Measurements from ENCODE around the gene AOC3. TPM values are rescaled to one million over a fixed set of nuclear protein-coding genes. Genes with fewer than 3 reads are reported as not detected.

The AOC3 gene
- total and polyA plus RNA-seq, 2 of the 13 experiments (the other 11 are each of a cell fraction or from before 2014, with no cell fraction given) = 8.7 to 51.7 TPM

DNA sequence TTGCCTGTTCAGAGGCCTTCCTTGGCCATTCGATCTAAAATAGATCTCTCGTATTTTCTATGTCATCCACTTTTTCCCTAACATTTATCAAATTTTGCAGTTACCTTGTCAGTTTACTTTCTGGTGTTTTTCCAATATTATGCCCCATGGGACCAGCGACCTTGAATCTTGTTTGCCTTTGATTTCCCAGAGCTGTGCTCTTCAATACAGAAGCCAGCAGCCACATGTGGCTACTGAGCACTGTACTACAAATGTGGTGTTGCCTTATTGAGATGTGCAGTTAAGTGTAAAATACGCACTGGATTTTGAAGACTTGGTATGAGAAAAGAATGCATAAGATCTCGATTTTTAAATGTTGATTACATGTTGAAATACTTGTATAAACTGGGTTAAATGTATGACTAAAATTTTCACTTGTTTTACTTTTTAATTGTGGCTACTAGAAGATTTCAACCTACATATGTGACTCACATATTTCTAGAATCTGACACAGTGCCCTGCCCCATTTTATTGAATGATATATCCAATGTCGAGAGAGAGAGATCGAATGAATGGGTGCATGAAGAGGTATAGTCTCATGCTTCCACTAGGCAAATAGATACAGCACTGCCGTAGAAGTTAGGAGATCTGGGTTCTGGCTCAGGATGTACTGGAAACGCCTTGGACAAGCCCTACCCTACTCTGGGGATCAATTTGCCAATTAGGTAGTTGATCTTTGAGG lies 18.6 kb upstream of the AOC3 start (continued):
- TF ChIP-seq, protein P1, sequence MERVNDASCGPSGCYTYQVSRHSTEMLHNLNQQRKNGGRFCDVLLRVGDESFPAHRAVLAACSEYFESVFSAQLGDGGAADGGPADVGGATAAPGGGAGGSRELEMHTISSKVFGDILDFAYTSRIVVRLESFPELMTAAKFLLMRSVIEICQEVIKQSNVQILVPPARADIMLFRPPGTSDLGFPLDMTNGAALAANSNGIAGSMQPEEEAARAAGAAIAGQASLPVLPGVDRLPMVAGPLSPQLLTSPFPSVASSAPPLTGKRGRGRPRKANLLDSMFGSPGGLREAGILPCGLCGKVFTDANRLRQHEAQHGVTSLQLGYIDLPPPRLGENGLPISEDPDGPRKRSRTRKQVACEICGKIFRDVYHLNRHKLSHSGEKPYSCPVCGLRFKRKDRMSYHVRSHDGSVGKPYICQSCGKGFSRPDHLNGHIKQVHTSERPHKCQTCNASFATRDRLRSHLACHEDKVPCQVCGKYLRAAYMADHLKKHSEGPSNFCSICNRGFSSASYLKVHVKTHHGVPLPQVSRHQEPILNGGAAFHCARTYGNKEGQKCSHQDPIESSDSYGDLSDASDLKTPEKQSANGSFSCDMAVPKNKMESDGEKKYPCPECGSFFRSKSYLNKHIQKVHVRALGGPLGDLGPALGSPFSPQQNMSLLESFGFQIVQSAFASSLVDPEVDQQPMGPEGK (CRISPR knock-in tag; IDR thresholded peaks at IDR 0.05) = peak; percentile 44; the same call in 1 of the 2 replicates
- TF ChIP-seq SMARCC2 (IDR thresholded peaks at IDR 0.05) = no peak
- no peak for TF ChIP-seq YEATS4 (CRISPR knock-in tag; IDR thresholded peaks at IDR 0.05; ENCODE audit: borderline replicate concordance)
- TF ChIP-seq ZNF589 (CRISPR knock-in tag; conservative IDR thresholded peaks at IDR 0.05) = no peak
- TF ChIP-seq ZNF224 (CRISPR knock-in tag; IDR thresholded peaks at IDR 0.05) = no peak
- TF ChIP-seq, protein P2, sequence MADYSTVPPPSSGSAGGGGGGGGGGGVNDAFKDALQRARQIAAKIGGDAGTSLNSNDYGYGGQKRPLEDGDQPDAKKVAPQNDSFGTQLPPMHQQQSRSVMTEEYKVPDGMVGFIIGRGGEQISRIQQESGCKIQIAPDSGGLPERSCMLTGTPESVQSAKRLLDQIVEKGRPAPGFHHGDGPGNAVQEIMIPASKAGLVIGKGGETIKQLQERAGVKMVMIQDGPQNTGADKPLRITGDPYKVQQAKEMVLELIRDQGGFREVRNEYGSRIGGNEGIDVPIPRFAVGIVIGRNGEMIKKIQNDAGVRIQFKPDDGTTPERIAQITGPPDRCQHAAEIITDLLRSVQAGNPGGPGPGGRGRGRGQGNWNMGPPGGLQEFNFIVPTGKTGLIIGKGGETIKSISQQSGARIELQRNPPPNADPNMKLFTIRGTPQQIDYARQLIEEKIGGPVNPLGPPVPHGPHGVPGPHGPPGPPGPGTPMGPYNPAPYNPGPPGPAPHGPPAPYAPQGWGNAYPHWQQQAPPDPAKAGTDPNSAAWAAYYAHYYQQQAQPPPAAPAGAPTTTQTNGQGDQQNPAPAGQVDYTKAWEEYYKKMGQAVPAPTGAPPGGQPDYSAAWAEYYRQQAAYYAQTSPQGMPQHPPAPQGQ (CRISPR knock-in tag; IDR thresholded peaks at IDR 0.05; ENCODE audit: borderline replicate concordance) = no peak
- TF ChIP-seq PLRG1 (conservative IDR thresholded peaks at IDR 0.05) = no peak
- TF ChIP-seq ATF7 (IDR thresholded peaks at IDR 0.05) = no peak
- TF ChIP-seq ATF7 (CRISPR knock-in tag; IDR thresholded peaks at IDR 0.05) = no peak
- TF ChIP-seq, protein P3, sequence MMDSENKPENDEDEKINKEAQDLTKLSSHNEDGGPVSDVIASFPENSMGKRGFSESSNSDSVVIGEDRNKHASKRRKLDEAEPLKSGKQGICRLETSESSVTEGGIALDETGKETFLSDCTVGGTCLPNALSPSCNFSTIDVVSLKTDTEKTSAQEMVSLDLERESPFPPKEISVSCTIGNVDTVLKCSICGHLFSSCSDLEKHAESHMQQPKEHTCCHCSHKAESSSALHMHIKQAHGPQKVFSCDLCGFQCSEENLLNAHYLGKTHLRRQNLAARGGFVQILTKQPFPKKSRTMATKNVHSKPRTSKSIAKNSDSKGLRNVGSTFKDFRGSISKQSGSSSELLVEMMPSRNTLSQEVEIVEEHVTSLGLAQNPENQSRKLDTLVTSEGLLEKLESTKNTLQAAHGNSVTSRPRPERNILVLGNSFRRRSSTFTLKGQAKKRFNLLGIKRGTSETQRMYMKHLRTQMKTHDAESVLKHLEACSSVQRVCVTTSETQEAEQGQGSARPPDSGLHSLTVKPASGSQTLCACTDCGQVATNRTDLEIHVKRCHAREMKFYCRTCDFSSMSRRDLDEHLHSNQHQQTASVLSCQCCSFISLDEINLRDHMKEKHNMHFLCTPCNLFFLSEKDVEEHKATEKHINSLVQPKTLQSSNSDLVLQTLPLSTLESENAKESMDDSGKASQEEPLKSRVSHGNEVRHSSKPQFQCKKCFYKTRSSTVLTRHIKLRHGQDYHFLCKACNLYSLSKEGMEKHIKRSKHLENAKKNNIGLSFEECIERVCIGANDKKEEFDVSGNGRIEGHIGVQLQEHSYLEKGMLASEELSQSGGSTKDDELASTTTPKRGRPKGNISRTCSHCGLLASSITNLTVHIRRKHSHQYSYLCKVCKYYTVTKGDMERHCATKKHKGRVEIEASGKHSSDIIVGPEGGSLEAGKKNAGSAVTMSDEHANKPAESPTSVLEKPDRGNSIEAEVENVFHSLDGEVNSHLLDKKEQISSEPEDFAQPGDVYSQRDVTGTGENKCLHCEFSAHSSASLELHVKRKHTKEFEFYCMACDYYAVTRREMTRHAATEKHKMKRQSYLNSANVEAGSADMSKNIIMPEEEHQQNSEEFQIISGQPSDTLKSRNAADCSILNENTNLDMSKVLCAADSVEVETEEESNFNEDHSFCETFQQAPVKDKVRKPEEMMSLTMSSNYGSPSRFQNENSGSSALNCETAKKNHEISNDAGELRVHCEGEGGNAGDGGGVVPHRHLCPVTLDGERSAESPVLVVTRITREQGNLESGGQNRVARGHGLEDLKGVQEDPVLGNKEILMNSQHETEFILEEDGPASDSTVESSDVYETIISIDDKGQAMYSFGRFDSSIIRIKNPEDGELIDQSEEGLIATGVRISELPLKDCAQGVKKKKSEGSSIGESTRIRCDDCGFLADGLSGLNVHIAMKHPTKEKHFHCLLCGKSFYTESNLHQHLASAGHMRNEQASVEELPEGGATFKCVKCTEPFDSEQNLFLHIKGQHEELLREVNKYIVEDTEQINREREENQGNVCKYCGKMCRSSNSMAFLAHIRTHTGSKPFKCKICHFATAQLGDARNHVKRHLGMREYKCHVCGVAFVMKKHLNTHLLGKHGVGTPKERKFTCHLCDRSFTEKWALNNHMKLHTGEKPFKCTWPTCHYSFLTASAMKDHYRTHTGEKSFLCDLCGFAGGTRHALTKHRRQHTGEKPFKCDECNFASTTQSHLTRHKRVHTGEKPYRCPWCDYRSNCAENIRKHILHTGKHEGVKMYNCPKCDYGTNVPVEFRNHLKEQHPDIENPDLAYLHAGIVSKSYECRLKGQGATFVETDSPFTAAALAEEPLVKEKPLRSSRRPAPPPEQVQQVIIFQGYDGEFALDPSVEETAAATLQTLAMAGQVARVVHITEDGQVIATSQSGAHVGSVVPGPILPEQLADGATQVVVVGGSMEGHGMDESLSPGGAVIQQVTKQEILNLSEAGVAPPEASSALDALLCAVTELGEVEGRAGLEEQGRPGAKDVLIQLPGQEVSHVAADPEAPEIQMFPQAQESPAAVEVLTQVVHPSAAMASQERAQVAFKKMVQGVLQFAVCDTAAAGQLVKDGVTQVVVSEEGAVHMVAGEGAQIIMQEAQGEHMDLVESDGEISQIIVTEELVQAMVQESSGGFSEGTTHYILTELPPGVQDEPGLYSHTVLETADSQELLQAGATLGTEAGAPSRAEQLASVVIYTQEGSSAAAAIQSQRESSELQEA (CRISPR knock-in tag; IDR thresholded peaks at IDR 0.05; ENCODE audit: not compliant biosample characterization) = no peak
- no peak for TF ChIP-seq SRSF4 (IDR thresholded peaks at IDR 0.05; ENCODE audit: low read depth, low read length, poor library complexity, severe bottlenecking)
- TF ChIP-seq RXRB (CRISPR knock-in tag; IDR thresholded peaks at IDR 0.05; ENCODE audit: borderline replicate concordance) = peak; percentile 47; the same call in 1 of the 2 replicates
- no peak; the same call in 1 of the 2 replicates for TF ChIP-seq DMAP1 (CRISPR knock-in tag; IDR thresholded peaks at IDR 0.05)
- TF ChIP-seq TEAD2 (CRISPR knock-in tag; IDR thresholded peaks at IDR 0.05) = no peak
- TF ChIP-seq, protein P4, sequence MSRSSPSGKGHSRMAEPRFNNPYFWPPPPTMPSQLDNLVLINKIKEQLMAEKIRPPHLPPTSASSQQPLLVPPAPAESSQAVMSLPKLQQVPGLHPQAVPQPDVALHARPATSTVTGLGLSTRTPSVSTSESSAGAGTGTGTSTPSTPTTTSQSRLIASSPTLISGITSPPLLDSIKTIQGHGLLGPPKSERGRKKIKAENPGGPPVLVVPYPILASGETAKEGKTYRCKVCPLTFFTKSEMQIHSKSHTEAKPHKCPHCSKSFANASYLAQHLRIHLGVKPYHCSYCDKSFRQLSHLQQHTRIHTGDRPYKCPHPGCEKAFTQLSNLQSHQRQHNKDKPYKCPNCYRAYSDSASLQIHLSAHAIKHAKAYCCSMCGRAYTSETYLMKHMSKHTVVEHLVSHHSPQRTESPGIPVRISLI (CRISPR knock-in tag; IDR thresholded peaks at IDR 0.05; ENCODE audit: borderline replicate concordance) = no peak
- TF ChIP-seq, protein P5, sequence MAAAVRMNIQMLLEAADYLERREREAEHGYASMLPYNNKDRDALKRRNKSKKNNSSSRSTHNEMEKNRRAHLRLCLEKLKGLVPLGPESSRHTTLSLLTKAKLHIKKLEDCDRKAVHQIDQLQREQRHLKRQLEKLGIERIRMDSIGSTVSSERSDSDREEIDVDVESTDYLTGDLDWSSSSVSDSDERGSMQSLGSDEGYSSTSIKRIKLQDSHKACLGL (CRISPR knock-in tag; IDR thresholded peaks at IDR 0.05) = no peak

All from HepG2 (cell line).